ENCODE data around the gene OPCML. TPM values are rescaled to one million over a fixed set of nuclear protein-coding genes. Genes with fewer than 3 reads are reported as not detected.

OPCML gene
- total and polyA plus RNA-seq, 7 experiments from 2014 or later = not detected

GRCh38 chr11:132578580-132578979 is 953.7 kb downstream of the OPCML start:
- Histone ChIP-seq H3K4me1 (ENCODE audit: control insufficient read depth in 2 of 2, insufficient read depth in 2 of 2, low read length in 2 of 2) (no peaks in the 10 kb centered on the region), H3K27ac (ENCODE audit: low read depth, low read length) (no peak overlapping the region), H3K9me3 (ENCODE audit: control insufficient read depth in 2 of 3, low read length in 3 of 3) (no peaks in the 10 kb centered on the region), H3K27me3 (ENCODE audit: control insufficient read depth in 2 of 2, insufficient read depth in 2 of 2, low read length in 2 of 2) (no peaks in the 10 kb centered on the region), H3K4me3 (ENCODE audit: low read length) (no peak overlapping the region), H3K36me3 (ENCODE audit: control insufficient read depth in 2 of 3, insufficient read depth in 3 of 3, low read length in 3 of 3) (no peaks in the 10 kb centered on the region)
- DNase-seq = no peak
- ChIA-PET CTCF (no interaction called here), POLR2A (no interaction called here)
- Mint-ChIP-seq H3K27me3 (peaks cover 0 to 4% (median 0%) of the 10 kb centered on the region in 5 donors), H3K9me3 (peaks cover 0 to 18% (median 4%) of the 10 kb centered on the region in 11 donors), H3K4me1 (no peaks in the 10 kb centered on the region), H3K4me3 (no peak overlapping the region), H3K27ac (no peak overlapping the region), H3K36me3 (no peaks in the 10 kb centered on the region)
- intact Hi-C loops (cut with micrococcal nuclease) = no loop called here
- no peak for ATAC-seq

- DNase-seq (no peak), ATAC-seq (no peak)
- H3K36me3 Mint-ChIP-seq = no peaks in the 10 kb centered on the region
- H3K27me3 Mint-ChIP-seq = peaks cover 0 to 4% (median 0%) of the 10 kb centered on the region in 5 donors
- H3K9me3 Mint-ChIP-seq = peaks cover 0 to 18% (median 5%) of the 10 kb centered on the region in 11 donors
- ChIA-PET CTCF (no interaction called here), POLR2A (no interaction called here)
- no peaks in the 10 kb centered on the region for H3K4me1 ChIP-seq (ENCODE audit: control insufficient read depth in 2 of 2, insufficient read depth in 2 of 2, low read length in 2 of 2)
- H3K27ac Mint-ChIP-seq = no peak overlapping the region
- no peak overlapping the region for H3K4me3 ChIP-seq (ENCODE audit: low read length)
- H3K4me1 Mint-ChIP-seq = no peaks in the 10 kb centered on the region
- no peaks in the 10 kb centered on the region for H3K9me3 ChIP-seq (ENCODE audit: control insufficient read depth in 2 of 3, low read length in 3 of 3)
- intact Hi-C loops (cut with micrococcal nuclease) = no loop called here
- H3K27me3 ChIP-seq (ENCODE audit: control insufficient read depth in 2 of 2, insufficient read depth in 2 of 2, low read length in 2 of 2) = no peaks in the 10 kb centered on the region
- no peak overlapping the region for H3K4me3 Mint-ChIP-seq
- H3K27ac ChIP-seq (ENCODE audit: low read depth, low read length) = no peak overlapping the region
- H3K36me3 ChIP-seq (ENCODE audit: control insufficient read depth in 2 of 3, insufficient read depth in 3 of 3, low read length in 3 of 3) = no peaks in the 10 kb centered on the region
Observed at GRCh38 chr11:132576706-132577105, 955.6 kb downstream of the OPCML start.

- Mint-ChIP-seq H3K36me3 (peaks cover 0 to 3% (median 0%) of the 10 kb centered on the region in 5 donors), H3K4me1 (no peaks in the 10 kb centered on the region), H3K9me3 (peaks cover 0 to 29% (median 13%) of the 10 kb centered on the region in 11 donors), H3K27me3 (peaks cover 0 to 5% (median 0%) of the 10 kb centered on the region in 5 donors), H3K4me3 (no peak overlapping the region), H3K27ac (no peak overlapping the region)
- DNase-seq = no peak
- H3K27ac ChIP-seq (ENCODE audit: low read depth, low read length) = no peak overlapping the region
- POLR2A ChIA-PET = no interaction called here
- H3K4me3 ChIP-seq (ENCODE audit: low read length) = no peak overlapping the region
- ATAC-seq = no peak
- CTCF ChIA-PET = no interaction called here
- no peaks in the 10 kb centered on the region for H3K27me3 ChIP-seq (ENCODE audit: control insufficient read depth in 2 of 2, insufficient read depth in 2 of 2, low read length in 2 of 2)
- no peaks in the 10 kb centered on the region for H3K9me3 ChIP-seq (ENCODE audit: control insufficient read depth in 2 of 3, low read length in 3 of 3)
- intact Hi-C loops (cut with micrococcal nuclease) = no loop called here
- no peaks in the 10 kb centered on the region for H3K4me1 ChIP-seq (ENCODE audit: control insufficient read depth in 2 of 2, insufficient read depth in 2 of 2, low read length in 2 of 2)
- no peaks in the 10 kb centered on the region for H3K36me3 ChIP-seq (ENCODE audit: control insufficient read depth in 2 of 3, insufficient read depth in 3 of 3, low read length in 3 of 3)
Observed at GRCh38 chr11:132564091-132564885, 968.0 kb downstream of the OPCML start.

GRCh38 chr11:132563050-132563449 is 969.3 kb downstream of the OPCML start:
- ATAC-seq (no peak), DNase-seq (no peak)
- H3K36me3 Mint-ChIP-seq = peaks cover 0 to 5% (median 0%) of the 10 kb centered on the region in 5 donors
- H3K9me3 ChIP-seq (ENCODE audit: control insufficient read depth in 2 of 3, low read length in 3 of 3) = no peaks in the 10 kb centered on the region
- H3K27me3 Mint-ChIP-seq = peaks cover 0 to 9% (median 0%) of the 10 kb centered on the region in 5 donors
- H3K4me1 Mint-ChIP-seq = no peaks in the 10 kb centered on the region
- no peak overlapping the region for H3K27ac ChIP-seq (ENCODE audit: low read depth, low read length)
- H3K4me3 ChIP-seq (ENCODE audit: low read length) = no peak overlapping the region
- intact Hi-C loops (cut with micrococcal nuclease) = no loop called here
- H3K4me3 Mint-ChIP-seq = no peak overlapping the region
- H3K27me3 ChIP-seq (ENCODE audit: control insufficient read depth in 2 of 2, insufficient read depth in 2 of 2, low read length in 2 of 2) = no peaks in the 10 kb centered on the region
- ChIA-PET POLR2A (no interaction called here), CTCF (no interaction called here)
- no peaks in the 10 kb centered on the region for H3K36me3 ChIP-seq (ENCODE audit: control insufficient read depth in 2 of 3, insufficient read depth in 3 of 3, low read length in 3 of 3)
- peaks cover 3 to 27% (median 12%) of the 10 kb centered on the region in 11 donors for H3K9me3 Mint-ChIP-seq
- no peaks in the 10 kb centered on the region for H3K4me1 ChIP-seq (ENCODE audit: control insufficient read depth in 2 of 2, insufficient read depth in 2 of 2, low read length in 2 of 2)
- no peak overlapping the region for H3K27ac Mint-ChIP-seq

DNA sequence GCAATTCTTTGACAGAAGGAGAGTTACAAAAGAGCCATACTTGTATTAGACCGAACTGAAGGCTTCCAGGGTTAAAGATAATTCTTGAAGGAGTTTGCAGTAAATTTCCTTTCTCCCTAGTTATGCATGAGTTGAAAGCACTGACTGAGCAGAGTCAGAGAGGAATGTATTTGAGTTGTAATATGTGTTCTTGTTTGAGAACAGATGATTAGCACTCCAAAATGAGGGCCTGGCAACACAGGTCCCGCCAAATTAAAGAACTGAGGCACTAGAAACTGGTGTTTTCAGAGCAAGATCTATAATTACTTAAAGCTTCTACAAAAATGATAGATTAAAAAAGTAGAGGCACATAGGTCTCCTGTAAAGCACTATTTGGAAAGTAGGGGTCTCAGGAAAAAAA is 970.4 kb downstream of the OPCML start:
- DNase-seq (no peak), ATAC-seq (no peak)
- H3K4me3 ChIP-seq (ENCODE audit: low read length) = no peak overlapping the region
- Mint-ChIP-seq H3K36me3 (peaks cover 0 to 5% (median 0%) of the 10 kb centered on the region in 5 donors), H3K4me3 (no peak overlapping the region), H3K27ac (no peak overlapping the region), H3K27me3 (peaks cover 0 to 9% (median 0%) of the 10 kb centered on the region in 5 donors), H3K9me3 (peaks cover 2 to 28% (median 7%) of the 10 kb centered on the region in 11 donors), H3K4me1 (no peaks in the 10 kb centered on the region)
- H3K9me3 ChIP-seq (ENCODE audit: control insufficient read depth in 2 of 3, low read length in 3 of 3) = no peaks in the 10 kb centered on the region
- POLR2A ChIA-PET = no interaction called here
- intact Hi-C loops (cut with micrococcal nuclease) = no loop called here
- CTCF ChIA-PET = no interaction called here
- H3K27ac ChIP-seq (ENCODE audit: low read depth, low read length) = no peak overlapping the region
- H3K4me1 ChIP-seq (ENCODE audit: control insufficient read depth in 2 of 2, insufficient read depth in 2 of 2, low read length in 2 of 2) = no peaks in the 10 kb centered on the region
- H3K36me3 ChIP-seq (ENCODE audit: control insufficient read depth in 2 of 3, insufficient read depth in 3 of 3, low read length in 3 of 3) = no peaks in the 10 kb centered on the region
- no peaks in the 10 kb centered on the region for H3K27me3 ChIP-seq (ENCODE audit: control insufficient read depth in 2 of 2, insufficient read depth in 2 of 2, low read length in 2 of 2)

DNA sequence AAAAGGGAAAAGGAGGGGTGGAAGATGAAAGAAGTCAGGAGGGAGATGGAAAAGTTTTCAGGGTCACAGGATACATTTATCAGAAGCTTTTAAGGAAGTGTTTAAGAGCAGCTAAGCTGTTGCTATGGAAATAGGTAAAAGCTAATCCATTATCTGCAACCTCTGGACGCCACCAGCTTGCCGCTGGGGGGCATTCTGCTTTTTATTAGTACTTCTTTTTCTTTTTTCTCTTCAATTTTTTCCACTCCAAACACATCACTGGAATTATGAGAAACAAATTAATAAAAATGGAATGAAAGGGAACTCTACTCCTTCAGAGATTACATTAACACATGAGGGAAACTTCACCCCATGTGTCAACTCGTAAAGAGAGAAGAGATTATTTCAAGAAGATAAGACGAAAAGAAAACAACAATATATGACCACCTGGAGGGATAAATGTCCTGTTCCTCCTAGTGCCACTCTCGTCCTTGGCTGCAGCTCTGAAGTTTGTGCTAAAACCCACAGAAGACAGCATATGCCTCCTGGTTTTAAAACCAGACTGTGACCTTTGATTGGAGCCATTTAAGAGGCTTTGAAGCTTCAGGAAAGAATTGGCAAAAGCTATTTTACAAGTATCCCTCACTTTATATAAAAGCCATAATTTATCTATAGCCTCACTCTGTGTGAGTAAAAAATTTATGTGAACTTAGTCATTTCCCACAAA is 972.8 kb downstream of the OPCML start:
- no peak for ATAC-seq
- POLR2A ChIA-PET = no interaction called here
- no peaks in the 10 kb centered on the region for H3K9me3 ChIP-seq (ENCODE audit: control insufficient read depth in 2 of 3, low read length in 3 of 3)

More for the DNA sequence above, 972.8 kb downstream of the OPCML start:
- Histone ChIP-seq H3K4me3 (ENCODE audit: low read length) (no peak overlapping the region), H3K36me3 (ENCODE audit: control insufficient read depth in 2 of 3, insufficient read depth in 3 of 3, low read length in 3 of 3) (no peaks in the 10 kb centered on the region), H3K4me1 (ENCODE audit: control insufficient read depth in 2 of 2, insufficient read depth in 2 of 2, low read length in 2 of 2) (no peaks in the 10 kb centered on the region), H3K27me3 (ENCODE audit: control insufficient read depth in 2 of 2, insufficient read depth in 2 of 2, low read length in 2 of 2) (no peaks in the 10 kb centered on the region), H3K27ac (ENCODE audit: low read depth, low read length) (no peak overlapping the region)
- no peak for DNase-seq
- intact Hi-C loops (cut with micrococcal nuclease) = no loop called here
- H3K27ac Mint-ChIP-seq = no peak overlapping the region
- H3K36me3 Mint-ChIP-seq = peaks cover 0 to 5% (median 0%) of the 10 kb centered on the region in 5 donors
- H3K4me3 Mint-ChIP-seq = no peak overlapping the region
- CTCF ChIA-PET = no interaction called here
- no peaks in the 10 kb centered on the region for H3K4me1 Mint-ChIP-seq
- H3K9me3 Mint-ChIP-seq = peaks cover 2 to 22% (median 8%) of the 10 kb centered on the region in 11 donors
- peaks cover 0 to 4% (median 3%) of the 10 kb centered on the region in 5 donors for H3K27me3 Mint-ChIP-seq

Measured in naive thymus-derived CD4-positive, alpha-beta T cell (primary cell).